Natural killer cell (primary cell): Measurements from ENCODE around the gene MARK4. TPM values are rescaled to one million over a fixed set of nuclear protein-coding genes. Genes with fewer than 3 reads are reported as not detected.

ENCODE experiments used
- ATAC-seq, 3 donors: fragments of 150-1000 bp in 2 of 3; fragments of 200-7000 bp in 1 of 3; cut with Tn5 transposase; 1 replicate in 1 of 3; 2 replicates in 2 of 3; pipeline ENCODE4 v1.10.0; 2021; ENCODE audit warnings: mild to moderate bottlenecking in 2 of 3, moderate library complexity in 2 of 3
- DNase-seq, 2 donors: peaks; one replicate each; pipeline versions ENCODE4 v3.0.0 to v3.0.0-alpha.2; 2013 to 2021; ENCODE audit warnings: mixed read lengths in 1 of 2
- H3K27ac ChIP-seq: one replicate; pipeline ENCODE4 v1.5.1; 2013; ENCODE audit warnings: mild to moderate bottlenecking, low read length
- H3K27me3 ChIP-seq: one replicate; pipeline ENCODE4 v1.6.1; 2013; ENCODE audit warnings: low read length; ENCODE audit not compliant: control insufficient read depth, insufficient read depth
- H3K36me3 ChIP-seq: one replicate; pipeline ENCODE4 v1.6.1; 2013; ENCODE audit warnings: low read length; ENCODE audit not compliant: control insufficient read depth, insufficient read depth
- H3K4me1 ChIP-seq: one replicate; pipeline ENCODE4 v1.6.1; 2013; ENCODE audit warnings: low read length; ENCODE audit not compliant: control insufficient read depth, insufficient read depth
- H3K4me3 ChIP-seq: one replicate; pipeline ENCODE4 v1.5.1; 2013; ENCODE audit warnings: low read length
- H3K9me3 ChIP-seq: one replicate; pipeline ENCODE4 v1.6.1; 2013; ENCODE audit warnings: low read length; ENCODE audit not compliant: control insufficient read depth, insufficient read depth
- H3K27ac Mint-ChIP-seq, 2 donors: one replicate each; pipeline ENCODE4 v1.8.0; 2022; ENCODE audit warnings: mild to moderate bottlenecking in 2 of 2, mixed read lengths in 2 of 2, moderate library complexity in 1 of 2
- H3K27me3 Mint-ChIP-seq, 2 donors: one replicate each; pipeline ENCODE4 v1.8.0; 2022; ENCODE audit warnings: low read depth in 2 of 2, mixed read lengths in 2 of 2
- H3K36me3 Mint-ChIP-seq: one replicate; pipeline ENCODE4 v1.8.0; 2022; ENCODE audit warnings: mixed read lengths
- H3K4me1 Mint-ChIP-seq, 2 donors: one replicate each; pipeline ENCODE4 v1.8.0; 2022; ENCODE audit warnings: mixed read lengths in 2 of 2
- H3K4me3 Mint-ChIP-seq: one replicate; pipeline ENCODE4 v1.8.0; 2022; ENCODE audit warnings: mild to moderate bottlenecking, moderate library complexity, mixed read lengths
- H3K9me3 Mint-ChIP-seq, 2 donors: one replicate each; pipeline ENCODE4 v1.8.0; 2022; ENCODE audit warnings: mixed read lengths in 2 of 2
- CTCF ChIP-seq: fragments of 200-600 bp; IDR thresholded peaks from one replicate; pipeline ENCODE4 v1.8.0; 2022; ENCODE audit warnings: antibody characterized with exemption
- WGBS: methylation state at CpG from one replicate; pipeline ENCODE4 v1.1.7; 2013; ENCODE audit warnings: missing lambda C conversion rate; ENCODE audit not compliant: insufficient coverage; 5-methylcytosine and 5-hydroxymethylcytosine counted together
- intact Hi-C: fragments of 100-400 bp; cut with micrococcal nuclease; formaldehyde crosslinking; loops from one replicate; pipeline ENCODE4 v1.14.2; 2022
- total RNA-seq, 4 donors: library from RNA; stranded (reverse); fragments of 120-200 nt in 1 of 4; gene quantifications; one replicate each; pipeline versions ENCODE4 v1.2.3 to v1.2.4, GENCODE V29; 2013 to 2022

The MARK4 gene
- total RNA-seq, 3 donors from 2014 or later (not counting 1 experiment from before 2014, with no cell fraction given): 50.4 to 53.6 (median 51.4) TPM

- Mint-ChIP-seq H3K27me3 (no peaks in the 10 kb centered on the region), H3K27ac (no peak overlapping the region), H3K36me3 (no peaks in the 10 kb centered on the region), H3K4me3 (no peak overlapping the region), H3K9me3 (no peaks in the 10 kb centered on the region), H3K4me1 (no peaks in the 10 kb centered on the region)
- intact Hi-C loops: no loop called here
- 100% methylated on average over 5 of the region's 5 CpGs for WGBS
- no peak overlapping the region for H3K4me3 ChIP-seq
- no peaks in the 10 kb centered on the region for H3K4me1 ChIP-seq
- H3K27me3 ChIP-seq: no peaks in the 10 kb centered on the region
- no peak for ATAC-seq
- no peak overlapping the region for H3K27ac ChIP-seq
- no peak for DNase-seq
- no peak for TF ChIP-seq CTCF
- H3K9me3 ChIP-seq: no peaks in the 10 kb centered on the region
- peaks cover 9% of the 10 kb centered on the region for H3K36me3 ChIP-seq
These were observed 47.2 kb downstream of the MARK4 start for GRCh38 chr19:45298264-45298663.

GRCh38 chr19:45299719-45300118 lies 48.6 kb downstream of the MARK4 start:
- no peaks in the 10 kb centered on the region for H3K36me3 Mint-ChIP-seq
- intact Hi-C loops: no loop called here
- no peak overlapping the region for H3K27ac Mint-ChIP-seq
- Histone ChIP-seq H3K4me1 (no peaks in the 10 kb centered on the region), H3K27ac (no peak overlapping the region), H3K27me3 (no peaks in the 10 kb centered on the region), H3K4me3 (no peak overlapping the region), H3K36me3 (peaks cover 7% of the 10 kb centered on the region), H3K9me3 (no peaks in the 10 kb centered on the region)
- no peaks in the 10 kb centered on the region for H3K9me3 Mint-ChIP-seq
- no peak for TF ChIP-seq CTCF
- peaks cover 0 to 6% of the 10 kb centered on the region in 2 donors for H3K4me1 Mint-ChIP-seq
- H3K27me3 Mint-ChIP-seq: no peaks in the 10 kb centered on the region
- no peak overlapping the region for H3K4me3 Mint-ChIP-seq
- ATAC-seq: no peak
- WGBS: 96% methylated on average over 6 of the region's 6 CpGs
- no peak for DNase-seq

- ATAC-seq: no peak
- intact Hi-C loops: no loop called here
- no peak for TF ChIP-seq CTCF
These were observed 51.3 kb downstream of the MARK4 start for GRCh38 chr19:45302416-45302815.

More at GRCh38 chr19:45302416-45302815, 51.3 kb downstream of the MARK4 start:
- no peaks in the 10 kb centered on the region for H3K27me3 ChIP-seq
- H3K36me3 ChIP-seq: no peaks in the 10 kb centered on the region
- no peak overlapping the region for H3K27ac ChIP-seq
- no peak overlapping the region for H3K4me3 ChIP-seq
- Mint-ChIP-seq H3K27ac (no peak overlapping the region), H3K4me3 (no peak overlapping the region), H3K27me3 (no peaks in the 10 kb centered on the region), H3K9me3 (no peaks in the 10 kb centered on the region), H3K4me1 (peaks cover 7 to 9% of the 10 kb centered on the region in 2 donors), H3K36me3 (no peaks in the 10 kb centered on the region)
- WGBS: 95% methylated on average over 27 of the region's 27 CpGs
- DNase-seq: no peak
- no peaks in the 10 kb centered on the region for H3K9me3 ChIP-seq
- H3K4me1 ChIP-seq: no peaks in the 10 kb centered on the region
